HPDE6-E6E7 (cell line): ENCODE results near the gene EID2.

Source experiments
- DNase-seq: peaks from one replicate; pipeline ENCODE4 v3.0.0; 2011; ENCODE audit warnings: missing footprints; ENCODE audit errors: extremely low spot score

EID2 gene

DNA sequence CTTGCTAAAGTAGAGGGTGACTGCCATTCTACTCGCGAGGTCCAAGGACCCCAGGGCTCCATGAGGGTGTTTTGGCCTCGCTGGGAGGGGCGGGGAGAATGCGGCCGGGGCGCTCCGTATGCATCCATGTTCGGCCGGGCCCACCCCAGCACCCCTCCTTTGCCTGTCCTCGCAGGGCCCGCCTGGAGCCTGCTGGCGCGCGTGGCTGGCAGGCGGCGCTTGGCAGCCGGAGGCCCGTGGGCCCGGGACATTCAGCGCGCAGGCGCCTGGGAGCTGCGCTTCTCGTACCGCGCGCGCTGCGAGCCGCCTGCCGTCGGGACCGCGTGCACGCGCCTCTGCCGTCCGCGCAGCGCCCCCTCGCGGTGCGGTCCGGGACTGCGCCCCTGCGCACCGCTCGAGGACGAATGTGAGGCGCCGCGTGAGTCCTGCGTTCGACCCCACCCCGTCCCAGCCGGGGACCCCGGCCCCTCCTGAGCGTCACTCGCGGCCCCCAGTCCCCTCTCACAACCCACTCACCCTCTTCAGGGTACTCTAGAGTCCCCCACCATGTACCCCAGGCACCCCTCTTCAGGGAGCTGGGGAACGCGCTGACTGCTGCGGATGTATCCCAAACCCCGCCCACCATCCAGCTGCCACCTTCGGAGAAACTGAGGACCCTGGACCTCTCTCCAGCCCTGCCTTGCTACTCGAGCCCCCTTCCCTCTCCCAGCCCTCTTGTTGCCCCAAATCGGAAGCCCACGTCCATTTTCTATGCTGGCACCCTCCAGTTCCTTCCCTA lies 37.1 kb downstream of the EID2 start:
- DNase-seq: peak; percentile 74

GRCh38 chr19:39501340-39501739 lies 38.6 kb downstream of the EID2 start:
- no peak for DNase-seq

- DNase-seq: no peak
These were observed 39.4 kb downstream of the EID2 start for GRCh38 chr19:39500543-39500942.

DNA sequence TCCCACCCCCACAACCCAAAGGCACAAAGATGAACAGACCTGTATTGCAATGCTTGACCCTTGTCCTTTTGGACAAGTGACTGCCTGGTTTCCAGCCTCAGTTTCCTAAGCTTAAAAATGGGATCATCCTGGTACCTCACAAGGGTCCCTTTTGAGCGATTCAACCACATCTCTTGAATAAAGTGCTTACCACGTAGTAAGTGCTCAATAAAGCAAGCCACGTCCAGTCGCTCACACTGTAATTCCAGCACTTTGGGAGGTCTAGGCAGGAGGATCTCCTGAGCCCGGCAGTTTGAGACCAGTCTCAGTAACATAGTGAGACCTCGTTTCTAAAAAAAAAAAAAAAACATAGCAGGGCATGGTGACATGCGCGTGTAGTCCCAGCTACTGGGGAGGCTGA lies 40.0 kb downstream of the EID2 start:
- no peak for DNase-seq

DNA sequence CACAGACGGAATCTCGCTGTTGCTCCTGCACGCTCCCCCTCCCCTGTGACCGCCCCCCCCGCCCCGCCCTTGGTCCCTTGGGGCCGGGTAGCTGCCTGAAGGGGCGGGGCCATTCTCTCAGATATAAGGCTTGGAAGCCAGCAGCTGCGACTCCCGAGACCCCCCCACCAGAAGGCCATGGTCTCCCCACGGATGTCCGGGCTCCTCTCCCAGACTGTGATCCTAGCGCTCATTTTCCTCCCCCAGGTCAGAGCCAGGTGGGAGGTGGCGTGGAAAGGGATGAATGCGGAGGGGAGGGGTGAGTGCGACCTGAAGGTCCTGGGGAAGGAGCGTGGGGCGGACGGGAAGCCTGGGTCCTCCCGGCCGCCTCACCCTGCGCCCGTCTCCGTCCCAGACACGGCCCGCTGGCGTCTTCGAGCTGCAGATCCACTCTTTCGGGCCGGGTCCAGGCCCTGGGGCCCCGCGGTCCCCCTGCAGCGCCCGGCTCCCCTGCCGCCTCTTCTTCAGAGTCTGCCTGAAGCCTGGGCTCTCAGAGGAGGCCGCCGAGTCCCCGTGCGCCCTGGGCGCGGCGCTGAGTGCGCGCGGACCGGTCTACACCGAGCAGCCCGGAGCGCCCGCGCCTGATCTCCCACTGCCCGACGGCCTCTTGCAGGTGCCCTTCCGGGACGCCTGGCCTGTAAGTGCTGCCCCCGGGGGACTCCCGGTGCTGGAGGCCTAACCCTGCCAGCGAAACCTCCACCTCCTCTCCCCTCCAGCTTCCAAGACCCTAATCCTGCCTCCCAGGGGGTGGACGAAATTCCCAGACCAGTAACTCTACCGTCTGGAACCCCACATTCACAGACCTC lies 40.9 kb downstream of the EID2 start, which contains the start of gene DLL3:
Gene DLL3, plus strand, starts transcription at position 150 of the 845 bp plus-strand sequence. Its CDS starts 28 bp downstream, at position 178.
- DNase-seq: no peak

GRCh38 chr19:39497996-39498797 lies 41.8 kb downstream of the EID2 start:
- DNase-seq: no peak

- no peak for DNase-seq
These were observed 42.3 kb downstream of the EID2 start for GRCh38 chr19:39497701-39497995.

DNA sequence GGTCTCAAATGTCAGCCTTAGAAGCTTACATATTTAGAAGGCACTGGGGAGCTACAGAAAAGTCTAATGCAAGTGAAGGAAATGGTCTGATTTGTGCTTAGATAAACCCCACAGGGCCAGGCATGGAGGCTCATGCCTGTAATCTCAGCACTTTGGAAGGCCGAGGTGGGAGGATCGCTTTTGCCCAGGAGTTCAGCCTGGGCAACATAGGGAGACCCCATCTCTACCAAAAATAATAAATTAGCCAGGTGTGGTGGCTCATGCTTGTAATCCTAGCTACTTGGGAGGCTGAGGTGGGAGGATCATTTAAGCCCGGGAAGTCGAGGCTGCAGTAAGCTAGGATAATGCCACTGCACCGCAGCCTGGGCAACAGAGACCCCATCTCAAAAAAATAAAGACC lies 43.9 kb downstream of the EID2 start:
- DNase-seq: no peak

GRCh38 chr19:39494661-39495060 lies 45.3 kb downstream of the EID2 start:
- DNase-seq: no peak

DNA sequence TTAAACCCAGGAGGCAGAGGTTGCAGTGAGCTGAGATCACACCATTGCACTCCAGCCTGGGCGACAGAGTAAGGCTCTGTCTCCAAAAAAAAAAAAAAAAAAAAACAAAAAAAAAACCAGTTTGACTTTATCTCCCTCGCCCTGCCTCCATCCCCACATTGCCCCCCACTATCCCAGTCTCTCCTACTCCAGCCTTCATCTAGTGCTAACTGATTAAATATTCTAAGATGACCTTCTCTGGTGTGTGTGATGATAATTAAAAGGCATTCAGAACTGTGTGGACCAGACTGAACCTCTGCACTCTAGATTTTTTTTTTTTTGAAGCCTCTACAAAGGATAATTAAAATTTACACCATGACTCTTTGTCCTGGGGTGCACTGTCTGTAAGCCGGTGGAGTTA lies 47.2 kb downstream of the EID2 start:
- DNase-seq: no peak

GRCh38 chr19:39492225-39492624 lies 47.7 kb downstream of the EID2 start:
- no peak for DNase-seq

- no peak for DNase-seq
These were observed 50.2 kb downstream of the EID2 start for GRCh38 chr19:39489756-39490155.
